GM21390 (cell line): ENCODE data around the gene MAPKAP1.
A peak's percentile ranks its signal among the peaks of the same experiment; 100 is the strongest.

ENCODE experiments used
- ATAC-seq: cut with Tn5 transposase; IDR thresholded peaks from one replicate; pipeline ENCODE4 v1.9.1; 2021; ENCODE audit not compliant: unreplicated experiment

MAPKAP1 gene

DNA sequence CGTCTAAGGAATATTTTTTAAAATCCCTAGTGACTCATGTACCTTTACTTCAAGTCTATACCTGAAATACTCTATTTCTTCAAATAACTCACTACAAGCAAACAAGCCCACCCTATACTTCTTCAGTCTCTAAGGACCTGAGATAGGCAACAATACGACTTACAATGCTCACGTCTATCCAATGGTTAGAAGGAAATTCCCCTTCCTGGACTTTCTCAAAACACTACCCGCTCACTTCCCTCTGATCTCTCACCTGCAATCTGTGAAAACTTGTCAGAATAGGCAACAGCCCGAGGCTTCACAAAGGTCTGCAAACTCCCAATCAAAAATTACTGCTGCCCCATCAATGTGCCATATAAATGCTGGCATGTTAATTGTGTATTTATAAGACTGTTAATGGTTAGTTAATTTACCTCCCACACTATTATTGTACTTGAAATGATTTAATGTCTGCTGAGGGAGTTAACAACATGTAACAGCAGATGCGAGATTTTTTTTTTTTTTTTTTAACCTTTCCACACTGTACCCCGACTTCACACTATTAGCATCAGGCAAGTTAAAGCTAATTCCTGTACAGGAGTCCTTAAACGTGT lies 27.3 kb downstream of the MAPKAP1 start:
- no peak for ATAC-seq

- ATAC-seq, result no peak
These were observed 31.7 kb downstream of the MAPKAP1 start for GRCh38 chr9:125674981-125675973.

- ATAC-seq, result no peak
These were observed 34.1 kb downstream of the MAPKAP1 start for GRCh38 chr9:125672876-125673275.

DNA sequence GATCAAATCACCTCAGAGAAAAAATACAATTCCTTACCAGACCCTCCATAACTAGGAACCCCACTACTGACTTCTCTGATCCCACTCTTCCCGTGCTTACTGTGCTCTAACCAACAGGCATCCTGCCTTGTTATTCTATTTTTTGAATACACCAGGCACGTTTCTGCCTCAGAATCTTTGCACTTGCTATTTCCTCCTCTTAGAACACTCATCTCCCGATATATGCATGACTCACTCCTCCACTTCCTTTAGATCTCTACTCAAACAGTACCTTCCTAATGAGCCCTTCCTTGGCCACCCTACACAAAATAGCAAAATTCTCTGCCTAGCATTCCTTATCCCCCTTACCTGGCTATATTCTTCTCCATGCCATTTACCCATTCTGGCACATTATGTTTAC lies 43.9 kb downstream of the MAPKAP1 start:
- ATAC-seq, result no peak

- no peak for ATAC-seq
These were observed 46.5 kb downstream of the MAPKAP1 start for GRCh38 chr9:125660557-125660956.

DNA sequence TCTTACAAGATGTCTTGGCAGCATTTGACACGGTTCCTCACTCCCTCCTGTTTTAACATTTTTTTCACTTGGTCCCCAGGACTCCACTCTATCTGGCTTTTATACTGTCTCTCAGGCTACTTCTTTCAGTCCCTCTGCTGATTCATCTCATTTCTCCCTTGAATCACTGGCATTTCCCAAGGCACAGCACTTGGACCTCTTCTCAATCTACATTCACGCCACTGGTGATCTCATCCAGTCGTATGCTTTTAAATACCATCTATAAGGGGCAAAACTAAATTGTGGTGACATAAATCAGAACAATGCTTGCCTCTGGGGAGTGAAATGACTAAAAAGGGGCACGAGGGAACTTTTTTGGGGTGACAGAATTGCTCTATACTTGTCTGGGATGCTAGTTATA lies 47.1 kb downstream of the MAPKAP1 start:
- ATAC-seq, result no peak

DNA sequence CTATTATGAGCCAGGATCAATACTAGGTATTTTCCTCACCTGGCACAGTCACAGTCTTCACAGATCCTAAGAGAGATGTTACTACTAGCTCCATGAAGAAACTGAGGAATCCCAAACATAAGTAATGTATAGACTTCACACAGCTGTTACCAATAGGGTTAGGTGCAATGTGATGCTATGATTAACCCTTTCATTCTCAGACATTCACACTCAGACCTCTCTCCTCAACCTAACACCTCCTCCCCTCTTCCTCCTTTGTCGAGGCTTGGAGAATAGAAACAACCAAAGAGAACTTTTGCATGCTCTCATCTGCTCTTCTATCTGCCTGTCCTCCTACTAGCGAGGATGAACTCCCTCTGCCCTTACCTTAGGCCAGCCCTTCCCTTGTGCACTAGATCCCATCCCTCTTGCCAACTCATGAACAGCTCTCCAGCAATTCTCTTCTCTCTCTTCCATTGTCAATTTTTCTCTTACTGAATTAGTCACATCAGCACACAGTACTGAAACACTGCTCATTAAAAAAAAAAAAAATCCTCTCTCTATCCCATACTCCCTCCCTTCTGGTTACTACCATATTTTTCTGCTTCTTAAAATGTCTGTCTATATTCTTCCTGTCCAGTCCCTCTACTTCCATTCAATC lies 47.7 kb downstream of the MAPKAP1 start:
- no peak for ATAC-seq

DNA sequence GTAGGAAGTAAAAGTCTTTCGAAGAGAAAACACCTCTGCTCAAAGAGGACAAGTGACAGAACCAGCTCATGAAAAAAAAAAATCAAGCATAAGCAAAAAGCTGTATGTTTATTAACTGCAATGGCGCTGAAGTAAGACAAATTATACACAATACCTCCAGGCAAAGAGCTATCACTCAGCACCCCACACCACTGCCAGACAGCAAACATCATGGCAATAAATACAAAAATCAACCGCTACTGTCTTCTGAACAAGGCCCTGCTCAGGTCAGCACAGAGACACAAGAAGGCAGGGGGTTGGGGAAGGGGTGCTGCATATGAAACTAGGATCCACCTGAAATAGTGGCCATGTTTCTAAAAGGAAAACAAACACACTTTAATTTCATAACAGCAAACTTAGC lies 50.4 kb downstream of the MAPKAP1 start:
- no peak for ATAC-seq

DNA sequence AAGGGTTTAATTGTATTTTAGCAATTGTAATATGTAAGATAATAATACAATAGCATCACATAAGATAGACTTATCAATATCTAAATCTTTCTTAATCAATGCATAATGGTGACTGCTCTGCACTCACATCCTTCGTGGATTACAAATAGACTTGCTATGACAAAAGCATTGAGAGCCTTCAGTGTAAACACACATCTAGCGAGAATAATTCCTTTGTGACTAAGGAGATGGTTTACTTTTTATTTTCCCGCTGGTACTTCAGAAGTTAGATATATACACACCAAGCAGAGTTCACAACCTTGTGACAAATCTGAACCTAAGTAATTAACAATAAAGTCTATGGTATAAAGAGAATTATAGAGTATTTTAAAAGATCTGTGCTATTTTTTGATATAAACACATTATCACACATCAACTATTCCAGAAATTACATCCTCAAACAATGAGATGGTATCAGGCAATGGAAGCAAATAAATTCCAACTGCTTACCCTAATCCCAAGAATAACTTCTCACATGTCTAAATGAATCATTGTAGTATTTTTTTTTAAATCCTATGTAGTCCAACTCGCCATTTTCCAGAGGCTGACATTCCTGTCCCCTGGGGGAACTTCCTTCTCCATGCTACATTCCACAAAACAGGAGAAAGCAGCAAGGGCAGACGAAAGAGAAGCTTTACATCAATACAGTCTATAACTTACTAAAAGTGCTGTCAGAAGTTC lies 51.2 kb downstream of the MAPKAP1 start:
- ATAC-seq, result no peak

- no peak for ATAC-seq
These were observed 51.9 kb downstream of the MAPKAP1 start for GRCh38 chr9:125655066-125655633.

DNA sequence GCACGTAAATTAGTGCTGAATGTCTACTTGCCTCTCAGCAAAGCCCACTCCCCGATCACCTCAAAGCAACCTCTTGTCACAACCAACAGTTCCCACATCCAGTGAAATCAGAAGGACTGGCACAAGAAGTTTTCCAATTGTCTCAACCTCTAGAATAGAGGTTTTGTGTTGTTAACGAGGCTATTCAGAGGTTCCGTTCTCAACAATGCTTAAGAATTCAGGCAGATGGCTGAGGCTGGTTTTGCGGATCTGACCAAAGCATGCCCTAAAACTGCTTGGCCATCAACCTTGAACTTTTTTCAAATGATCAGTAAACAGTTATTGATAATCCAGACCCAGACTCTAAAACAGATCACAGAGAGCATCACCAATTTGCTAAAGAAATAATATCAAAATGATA lies 52.9 kb downstream of the MAPKAP1 start:
- ATAC-seq, result no peak

- ATAC-seq, result no peak
These were observed 53.7 kb downstream of the MAPKAP1 start for GRCh38 chr9:125653325-125653724.

DNA sequence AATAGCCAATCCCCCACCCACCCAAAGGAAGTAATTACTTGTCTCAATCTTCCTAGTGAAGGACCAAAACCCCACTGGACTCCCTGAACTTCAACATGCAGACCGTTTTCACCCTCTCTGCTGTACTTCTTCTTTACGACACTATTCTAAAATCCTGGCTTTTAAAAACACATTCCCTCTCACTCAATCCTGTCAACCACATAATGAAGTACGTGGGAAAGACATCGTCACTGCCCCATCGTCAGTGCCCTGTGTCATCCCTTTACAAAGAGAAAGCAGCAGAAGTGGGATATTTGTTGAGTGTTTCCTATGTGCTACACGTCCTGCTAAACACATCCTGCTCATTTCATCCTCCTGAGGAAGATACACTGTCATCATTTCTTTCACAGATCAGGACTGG lies 54.2 kb downstream of the MAPKAP1 start:
- ATAC-seq, result no peak

DNA sequence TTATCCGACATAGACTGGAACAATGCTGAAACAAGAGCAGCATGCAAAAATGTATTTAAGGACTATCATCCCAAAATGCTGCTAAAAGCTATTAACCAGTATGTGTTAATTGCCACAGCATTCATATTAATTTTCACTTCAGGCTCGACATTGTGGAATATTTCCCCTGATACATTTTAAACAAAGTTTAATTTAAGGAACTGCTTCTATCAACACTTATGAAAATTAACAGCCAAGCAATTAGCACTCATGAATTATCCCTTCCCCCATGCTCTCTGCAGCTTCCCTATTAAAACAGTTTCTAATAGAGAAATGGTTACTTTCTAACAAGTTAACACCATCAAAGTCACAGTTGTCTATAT lies 54.8 kb downstream of the MAPKAP1 start:
- no peak for ATAC-seq

GRCh38 chr9:125651576-125652232 lies 55.3 kb downstream of the MAPKAP1 start:
- no peak for ATAC-seq

DNA sequence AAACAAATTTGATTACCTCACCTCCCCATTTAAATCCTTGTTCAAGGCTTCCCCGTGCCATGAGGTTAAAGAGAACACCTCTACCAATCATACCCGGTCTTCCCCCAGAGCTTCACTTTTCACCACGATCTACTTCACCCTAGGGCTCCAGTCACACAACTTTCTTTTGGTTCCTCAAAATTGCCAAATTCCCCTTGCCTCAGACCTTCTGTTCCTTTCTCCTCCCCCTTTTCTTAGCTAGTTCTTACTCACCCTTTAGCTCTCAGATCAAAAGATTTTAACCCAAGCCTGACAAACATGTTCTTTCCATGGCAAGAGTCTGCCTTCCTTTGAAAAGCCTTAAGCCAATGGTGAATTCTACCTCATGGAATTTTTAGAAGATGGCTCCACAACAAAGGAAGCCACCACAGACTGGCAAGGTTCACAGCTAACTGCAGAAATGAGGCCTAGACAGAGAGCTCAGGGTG lies 56.7 kb downstream of the MAPKAP1 start:
- peak; percentile 66 for ATAC-seq

DNA sequence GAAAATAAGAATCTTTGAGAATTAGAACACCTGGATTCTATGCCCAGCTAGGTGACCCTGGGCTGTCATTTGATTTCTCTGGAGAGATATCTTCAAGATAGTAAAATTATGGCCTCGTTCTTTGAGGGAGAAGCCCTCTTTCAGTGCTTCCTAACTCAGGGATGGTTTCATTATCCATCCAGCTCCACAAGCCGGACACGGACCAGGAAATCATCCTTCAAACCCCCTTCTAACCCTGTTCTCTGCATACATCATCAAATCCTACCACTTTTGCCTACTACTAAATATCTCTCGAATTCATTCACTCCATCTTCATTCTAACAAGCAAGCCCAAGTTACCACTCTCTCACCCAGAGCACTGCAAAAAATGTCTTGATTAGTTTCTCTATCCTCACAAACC lies 57.2 kb downstream of the MAPKAP1 start:
- no peak for ATAC-seq

DNA sequence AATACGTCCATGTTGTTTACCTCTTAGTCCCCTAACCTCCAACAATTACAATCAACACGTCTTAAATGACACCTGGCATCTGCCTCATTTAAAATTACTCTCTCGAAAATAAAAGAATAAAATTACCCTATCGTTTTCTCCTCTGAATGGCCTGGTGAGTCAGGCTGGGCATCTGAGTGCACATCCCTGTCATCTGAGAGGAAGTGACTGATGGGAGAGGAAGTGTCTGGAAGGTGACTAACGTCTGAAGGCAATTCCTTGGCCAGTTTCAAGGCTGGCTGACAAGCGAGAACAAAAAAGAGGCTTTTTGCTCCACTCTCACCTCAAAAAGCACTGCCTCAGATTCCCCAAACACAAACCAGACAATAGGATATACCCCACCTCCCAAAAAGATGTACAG lies 57.7 kb downstream of the MAPKAP1 start:
- no peak for ATAC-seq

- no peak for ATAC-seq
These were observed 58.7 kb downstream of the MAPKAP1 start for GRCh38 chr9:125648294-125648693.

- ATAC-seq, result no peak
These were observed 60.3 kb downstream of the MAPKAP1 start for GRCh38 chr9:125646621-125647100.
